HepG2 (cell line): ENCODE results near the gene HMGN1. TPM values are rescaled to one million over a fixed set of nuclear protein-coding genes. Genes with fewer than 3 reads are reported as not detected.

Source experiments
- CBX1 ChIP-seq: IDR thresholded peaks from one replicate; pipeline ENCODE4 v1.6.1; 2016; ENCODE audit warnings: antibody characterized with exemption, low read depth
- HOXA5 ChIP-seq: sonication (generic); formaldehyde crosslinking; IDR thresholded peaks from 2 replicates; pipeline ENCODE4 v1.4.0; 2020; ENCODE audit warnings: missing genetic modification reagents
- MTA3 ChIP-seq: sonication (generic); formaldehyde crosslinking; IDR thresholded peaks from 2 replicates; pipeline ENCODE4 v1.4.0; 2020; ENCODE audit warnings: missing genetic modification reagents
- NFIB ChIP-seq: sonication (generic); formaldehyde crosslinking; IDR thresholded peaks from 2 replicates; pipeline ENCODE4 v1.9.0; 2021; ENCODE audit warnings: missing genetic modification reagents, mild to moderate bottlenecking, borderline replicate concordance
- NR2F1 ChIP-seq, 2 experiments: fragments of 450-650 bp in 1 of 2; formaldehyde crosslinking in 1 of 2; IDR thresholded peaks; 2 replicates each; pipeline versions ENCODE4 v1.5.0 to v1.6.1; 2016 to 2020; ENCODE audit warnings: mild to moderate bottlenecking in 1 of 2, missing compliant biosample characterization in 1 of 2, missing genetic modification reagents in 1 of 2, moderate library complexity in 1 of 2
- SP140L ChIP-seq: sonication (generic); formaldehyde crosslinking; IDR thresholded peaks from 2 replicates; pipeline ENCODE4 v1.4.0; 2020; ENCODE audit warnings: missing genetic modification reagents, borderline replicate concordance
- ZBTB40 ChIP-seq, 2 experiments: fragments of 450-650 bp in 1 of 2; sonication (generic) in 1 of 2; formaldehyde crosslinking in 1 of 2; IDR thresholded peaks; 2 replicates each; pipeline versions ENCODE4 v1.6.1 to v1.8.0; 2016 to 2022; ENCODE audit warnings: antibody characterized with exemption in 1 of 2, mild to moderate bottlenecking in 1 of 2, missing genetic modification reagents in 1 of 2
- ZFP91 ChIP-seq: sonication (generic); formaldehyde crosslinking; IDR thresholded peaks from 2 replicates; pipeline ENCODE4 v1.9.0; 2022; ENCODE audit warnings: missing genetic modification reagents, mild to moderate bottlenecking, borderline replicate concordance
- ZNF251 ChIP-seq: sonication (generic); formaldehyde crosslinking; IDR thresholded peaks from 2 replicates; pipeline ENCODE4 v1.9.0; 2021; ENCODE audit warnings: mild to moderate bottlenecking, missing genetic modification reagents
- ZNF44 ChIP-seq: sonication (generic); formaldehyde crosslinking; IDR thresholded peaks from 2 replicates; pipeline ENCODE4 v1.5.1; 2020; ENCODE audit warnings: mild to moderate bottlenecking, missing genetic modification reagents
- ZNF468 ChIP-seq: sonication (generic); formaldehyde crosslinking; IDR thresholded peaks from 2 replicates; pipeline ENCODE4 v1.8.0; 2022; ENCODE audit warnings: mild to moderate bottlenecking, moderate library complexity, missing genetic modification reagents
- ZNF607 ChIP-seq: sonication (generic); formaldehyde crosslinking; IDR thresholded peaks from 2 replicates; pipeline ENCODE4 v1.5.1; 2020; ENCODE audit warnings: missing genetic modification reagents, mild to moderate bottlenecking, borderline replicate concordance
- ZNF660 ChIP-seq: sonication (generic); formaldehyde crosslinking; IDR thresholded peaks from 2 replicates; pipeline ENCODE4 v1.5.1; 2020; ENCODE audit warnings: mild to moderate bottlenecking, low read depth, missing genetic modification reagents, borderline replicate concordance
- ZNF737 ChIP-seq: sonication (generic); formaldehyde crosslinking; IDR thresholded peaks from 2 replicates; pipeline ENCODE4 v1.5.0; 2020; ENCODE audit warnings: missing genetic modification reagents, mild to moderate bottlenecking, borderline replicate concordance
- ZNF879 ChIP-seq: sonication (generic); formaldehyde crosslinking; IDR thresholded peaks from 2 replicates; pipeline ENCODE4 v1.8.1; 2023; ENCODE audit warnings: missing genetic modification reagents
- polyA plus RNA-seq, 8 experiments: library from polyadenylated mRNA; depleted of rRNA in 3 of 8; stranded (reverse) in 7 of 8; unstranded in 1 of 8; fragments of >200 nt; fragmentation: Illumina TruSeq in 4 of 8; extraction: Trizol in 4 of 8; gene quantifications; 2 replicates each; pipeline versions ENCODE4 v1.2.1 to v1.2.3, GENCODE V29; 2011 to 2016; ENCODE audit warnings: low read depth in 4 of 8, missing spikeins in 1 of 8, mixed read lengths in 1 of 8; ENCODE audit not compliant: insufficient read depth in 1 of 8
- total RNA-seq, 5 experiments: library from RNA; depleted of rRNA; stranded (reverse); fragments of >200 nt; fragmentation: Illumina TruSeq; extraction: Trizol; gene quantifications; 2 replicates each; pipeline ENCODE4 v1.2.3, GENCODE V29; 2016; ENCODE audit warnings: low read depth in 1 of 5

HMGN1 gene
- total and polyA plus RNA-seq, 2 of the 13 experiments (the other 11 are each of a cell fraction or from before 2014, with no cell fraction given): 104 to 286 TPM

- TF ChIP-seq ZBTB40 (IDR thresholded peaks at IDR 0.05) (no peak), ZBTB40 (CRISPR knock-in tag; IDR thresholded peaks at IDR 0.05) (peak; percentile 49), ZNF44 (no peak), CBX1 (peak; percentile 53), ZFP91 (peak; percentile 87; the same call in 1 of the 2 replicates), ZNF468 (no peak), NR2F1 (CRISPR knock-in tag; IDR thresholded peaks at IDR 0.05) (no peak; a peak in 1 of 4 replicates), ZNF737 (CRISPR knock-in tag) (no peak), HOXA5 (CRISPR knock-in tag) (0 out of 2 replicates have a peak, but pooled peaks have one; percentile 72), NFIB (CRISPR knock-in tag) (no peak), MTA3 (CRISPR knock-in tag) (no peak), ZNF660 (CRISPR knock-in tag) (no peak), SP140L (CRISPR knock-in tag) (no peak), ZNF251 (CRISPR knock-in tag) (no peak), ZNF879 (peak; percentile 70; the same call in 1 of the 2 replicates), ZNF607 (no peak; the same call in none of the 2 replicates)
Observed at GRCh38 chr21:39385299-39386145, 36.6 kb upstream of the HMGN1 start (continued).
